ENCODE results near the gene NOP16.

GRCh38 chr5:176366232-176366894, 22.0 kb downstream of the NOP16 start:
- TF ChIP-seq CTCF (conservative IDR thresholded peaks at IDR 0.05; ENCODE audit: low read depth, low read length) = no peak
- TF ChIP-seq EZH2 (IDR thresholded peaks at IDR 0.05; ENCODE audit: low read length, unreplicated experiment) = no peak
- no peak for TF ChIP-seq EZH2phosphoT487 (IDR thresholded peaks at IDR 0.05; ENCODE audit: borderline replicate concordance, low read length)

Measured in PC-3 (cell line).